ENCODE data around the gene C3orf49.

DNA sequence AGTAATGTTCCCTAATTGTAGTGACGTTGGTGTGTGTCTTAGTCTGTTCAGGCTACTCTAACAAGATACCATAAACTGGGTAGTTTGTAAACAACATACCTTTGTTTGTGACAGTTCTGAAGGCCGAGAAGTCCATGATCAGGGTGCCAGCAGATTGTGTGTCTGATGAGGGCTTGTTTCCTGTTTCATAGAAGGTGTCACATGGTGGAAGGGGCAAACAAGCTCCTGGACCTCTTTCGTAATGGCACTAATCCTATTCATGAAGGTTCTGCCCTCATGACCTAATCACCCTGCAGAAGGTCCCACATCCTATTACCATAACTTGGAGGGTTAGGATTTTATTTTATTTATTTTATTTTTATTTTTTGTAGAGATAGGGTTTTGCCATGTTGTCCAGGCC lies 55.7 kb downstream of the C3orf49 start:
- TF ChIP-seq, protein P1, sequence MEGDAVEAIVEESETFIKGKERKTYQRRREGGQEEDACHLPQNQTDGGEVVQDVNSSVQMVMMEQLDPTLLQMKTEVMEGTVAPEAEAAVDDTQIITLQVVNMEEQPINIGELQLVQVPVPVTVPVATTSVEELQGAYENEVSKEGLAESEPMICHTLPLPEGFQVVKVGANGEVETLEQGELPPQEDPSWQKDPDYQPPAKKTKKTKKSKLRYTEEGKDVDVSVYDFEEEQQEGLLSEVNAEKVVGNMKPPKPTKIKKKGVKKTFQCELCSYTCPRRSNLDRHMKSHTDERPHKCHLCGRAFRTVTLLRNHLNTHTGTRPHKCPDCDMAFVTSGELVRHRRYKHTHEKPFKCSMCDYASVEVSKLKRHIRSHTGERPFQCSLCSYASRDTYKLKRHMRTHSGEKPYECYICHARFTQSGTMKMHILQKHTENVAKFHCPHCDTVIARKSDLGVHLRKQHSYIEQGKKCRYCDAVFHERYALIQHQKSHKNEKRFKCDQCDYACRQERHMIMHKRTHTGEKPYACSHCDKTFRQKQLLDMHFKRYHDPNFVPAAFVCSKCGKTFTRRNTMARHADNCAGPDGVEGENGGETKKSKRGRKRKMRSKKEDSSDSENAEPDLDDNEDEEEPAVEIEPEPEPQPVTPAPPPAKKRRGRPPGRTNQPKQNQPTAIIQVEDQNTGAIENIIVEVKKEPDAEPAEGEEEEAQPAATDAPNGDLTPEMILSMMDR (IDR thresholded peaks at IDR 0.05) = no peak
- TF ChIP-seq POLR2A (IDR thresholded peaks at IDR 0.05) = no peak

Data from esophagus squamous epithelium (tissue), 4 donors.